ENCODE measurements around the gene MRPL58.

DNA sequence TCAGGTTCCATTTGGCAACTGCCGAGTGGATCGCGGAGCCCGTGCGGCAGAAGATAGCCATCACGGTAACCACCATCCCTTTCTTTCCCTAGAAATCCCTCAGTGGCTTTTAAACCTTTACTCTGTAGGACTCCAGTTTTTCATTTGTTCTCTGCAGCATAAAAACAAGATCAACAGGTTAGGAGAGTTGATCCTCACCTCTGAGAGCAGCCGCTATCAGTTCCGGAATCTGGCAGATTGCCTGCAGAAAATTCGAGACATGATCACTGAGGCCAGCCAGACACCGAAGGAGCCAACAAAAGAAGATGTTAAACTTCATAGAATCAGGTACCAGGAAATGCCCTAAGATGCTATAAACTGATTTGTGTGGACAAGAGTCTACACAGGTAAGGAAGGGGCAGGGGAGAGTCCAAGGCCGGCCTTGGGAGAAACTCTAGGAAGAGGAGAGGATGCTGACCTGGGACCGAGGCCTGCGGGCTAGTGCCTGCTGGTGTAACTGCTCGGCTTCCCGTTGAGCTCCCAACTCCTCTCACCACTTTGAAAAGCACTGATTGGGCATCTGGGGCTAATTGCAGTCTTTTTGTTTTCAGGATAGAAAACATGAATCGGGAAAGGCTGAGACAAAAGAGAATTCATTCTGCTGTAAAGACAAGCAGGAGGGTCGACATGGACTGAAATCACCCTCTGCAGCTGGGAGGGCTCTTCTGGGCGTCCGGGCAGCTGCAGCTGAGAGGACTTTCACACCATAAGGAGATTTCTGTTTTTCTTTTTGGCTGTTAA is 8.1 kb downstream of the MRPL58 start:
- TF ChIP-seq CTCF (IDR thresholded peaks at IDR 0.05) (no peak), POLR2A (IDR thresholded peaks at IDR 0.05) (no peak)
